ENCODE measurements around the gene ACSF2.

- TF ChIP-seq POLR2A (IDR thresholded peaks at IDR 0.05; ENCODE audit: low read length) (no peak), GATA1 (IDR thresholded peaks at IDR 0.05; ENCODE audit: low read depth, low read length) (no peak)
Observed at GRCh38 chr17:50458701-50459676, 33.0 kb downstream of the ACSF2 start.

Data from erythroblast (primary cell).